GM12891 (cell line): Measurements from ENCODE around the gene PGGHG.

Experiments
- PAX5 ChIP-seq: IDR thresholded peaks from 2 replicates; pipeline ENCODE4 v1.6.1; 2011; ENCODE audit warnings: low read length, moderate library complexity, mild to moderate bottlenecking; ENCODE audit not compliant: insufficient read depth, severe bottlenecking
- POLR2A ChIP-seq: IDR thresholded peaks from 2 replicates; pipeline ENCODE4 v1.6.1; 2011; ENCODE audit warnings: low read depth, low read length, control low read depth
- POLR2AphosphoS5 ChIP-seq: IDR thresholded peaks from 2 replicates; pipeline ENCODE4 v1.6.1; 2011; ENCODE audit warnings: low read depth, low read length, control low read depth
- POU2F2 ChIP-seq: IDR thresholded peaks from 2 replicates; pipeline ENCODE4 v1.6.1; 2011; ENCODE audit warnings: low read depth, mild to moderate bottlenecking, control low read depth, low read length, moderate library complexity
- SPI1 ChIP-seq: IDR thresholded peaks from 2 replicates; pipeline ENCODE4 v1.6.1; 2011; ENCODE audit warnings: low read depth, low read length, control low read depth
- TAF1 ChIP-seq: IDR thresholded peaks from 2 replicates; pipeline ENCODE4 v1.6.1; 2011; ENCODE audit warnings: low read depth, low read length, control low read depth

GRCh38 chr11:250274-250673 is 38.7 kb upstream of the PGGHG start:
- TF ChIP-seq POU2F2 (no peak), TAF1 (no peak), POLR2A (no peak), POLR2AphosphoS5 (no peak), SPI1 (no peak), PAX5 (no peak)
